ENCODE results near the gene TNFRSF4. TPM values are rescaled to one million over a fixed set of nuclear protein-coding genes. Genes with fewer than 3 reads are reported as not detected.
"Not testable (repeated sequence)": the region's sequence is repeated elsewhere in the genome, so short reads cannot be mapped to it uniquely, and the experiment has no call there.

The TNFRSF4 gene
- total RNA-seq, 4 donors from 2014 or later = 2.4 to 10.7 (median 5.9) TPM

GRCh38 chr1:1196431-1197187, 17.3 kb downstream of the TNFRSF4 start:
- ATAC-seq (ENCODE audit: low FRiP score) = no peak
- DNase-seq (ENCODE audit: low spot score) = no peak
- TF ChIP-seq, protein P1, sequence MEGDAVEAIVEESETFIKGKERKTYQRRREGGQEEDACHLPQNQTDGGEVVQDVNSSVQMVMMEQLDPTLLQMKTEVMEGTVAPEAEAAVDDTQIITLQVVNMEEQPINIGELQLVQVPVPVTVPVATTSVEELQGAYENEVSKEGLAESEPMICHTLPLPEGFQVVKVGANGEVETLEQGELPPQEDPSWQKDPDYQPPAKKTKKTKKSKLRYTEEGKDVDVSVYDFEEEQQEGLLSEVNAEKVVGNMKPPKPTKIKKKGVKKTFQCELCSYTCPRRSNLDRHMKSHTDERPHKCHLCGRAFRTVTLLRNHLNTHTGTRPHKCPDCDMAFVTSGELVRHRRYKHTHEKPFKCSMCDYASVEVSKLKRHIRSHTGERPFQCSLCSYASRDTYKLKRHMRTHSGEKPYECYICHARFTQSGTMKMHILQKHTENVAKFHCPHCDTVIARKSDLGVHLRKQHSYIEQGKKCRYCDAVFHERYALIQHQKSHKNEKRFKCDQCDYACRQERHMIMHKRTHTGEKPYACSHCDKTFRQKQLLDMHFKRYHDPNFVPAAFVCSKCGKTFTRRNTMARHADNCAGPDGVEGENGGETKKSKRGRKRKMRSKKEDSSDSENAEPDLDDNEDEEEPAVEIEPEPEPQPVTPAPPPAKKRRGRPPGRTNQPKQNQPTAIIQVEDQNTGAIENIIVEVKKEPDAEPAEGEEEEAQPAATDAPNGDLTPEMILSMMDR (IDR thresholded peaks at IDR 0.05) = no peak

DNA sequence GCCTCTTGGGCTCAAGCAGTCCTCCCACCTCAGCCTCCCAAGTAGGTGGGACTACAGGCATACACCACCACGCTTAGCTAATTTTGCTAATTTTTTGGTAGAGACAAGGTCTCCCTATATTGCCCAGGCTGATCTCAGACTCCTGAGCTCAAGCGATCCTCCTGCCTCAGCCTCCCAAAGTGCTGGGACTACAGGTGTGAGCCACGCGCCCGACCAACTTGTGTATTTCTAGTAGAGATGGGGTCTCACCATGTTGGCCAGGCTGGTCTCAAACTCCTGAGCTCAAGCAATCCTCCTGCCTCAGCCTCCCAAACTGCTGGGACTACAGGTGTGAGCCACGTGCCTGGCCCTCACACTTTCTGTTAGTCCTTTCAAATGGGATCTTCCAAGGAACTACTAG, 18.2 kb downstream of the TNFRSF4 start:
- not testable (repeated sequence) for ATAC-seq (ENCODE audit: low FRiP score); DNase-seq (ENCODE audit: low spot score)

DNA sequence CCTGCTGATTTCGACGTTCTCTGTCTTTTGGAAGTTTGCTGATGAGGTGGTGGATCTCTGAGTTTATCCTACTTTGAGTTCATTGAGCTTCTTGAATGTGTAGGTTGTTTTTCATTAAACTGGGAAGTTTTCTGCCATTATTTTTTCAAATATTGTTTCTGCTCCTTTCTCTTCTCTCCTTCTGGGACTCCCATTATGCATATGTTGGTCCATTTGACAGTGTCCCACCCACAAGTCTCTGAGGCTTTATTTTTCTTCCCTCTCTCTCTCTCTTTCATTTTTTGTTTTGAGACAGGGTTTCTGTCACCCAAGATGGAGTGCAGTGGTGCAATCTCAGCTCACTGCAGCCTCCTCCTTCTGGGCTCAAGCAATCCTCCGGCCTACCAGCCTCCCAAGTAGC, 19.2 kb downstream of the TNFRSF4 start:
- no peak for DNase-seq (ENCODE audit: low spot score)
- TF ChIP-seq, protein P1 (IDR thresholded peaks at IDR 0.05) = no peak
- ATAC-seq (ENCODE audit: low FRiP score) = no peak

DNA sequence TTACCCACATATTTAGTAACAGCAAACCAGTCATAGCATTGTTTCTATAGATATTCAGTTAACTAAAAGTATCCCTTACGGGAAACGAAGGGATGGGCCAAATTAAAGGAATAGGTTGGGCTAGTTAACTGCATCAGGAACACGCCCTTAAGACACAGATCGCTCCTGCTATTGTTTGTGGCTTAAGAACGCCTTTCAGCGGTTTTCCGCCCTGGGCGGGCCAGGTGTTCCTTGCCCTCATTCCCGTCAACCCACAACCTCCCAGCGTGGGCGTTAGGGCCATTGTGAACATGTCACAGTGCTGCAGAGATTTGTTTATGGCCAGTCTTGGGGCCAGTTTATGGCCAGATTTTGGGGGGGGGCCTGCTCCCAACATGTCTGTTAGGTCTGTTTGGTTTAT, 22.2 kb downstream of the TNFRSF4 start:
- DNase-seq (ENCODE audit: low spot score) (no peak), ATAC-seq (ENCODE audit: low FRiP score) (no peak)
- TF ChIP-seq, protein P1 (IDR thresholded peaks at IDR 0.05) = no peak

DNA sequence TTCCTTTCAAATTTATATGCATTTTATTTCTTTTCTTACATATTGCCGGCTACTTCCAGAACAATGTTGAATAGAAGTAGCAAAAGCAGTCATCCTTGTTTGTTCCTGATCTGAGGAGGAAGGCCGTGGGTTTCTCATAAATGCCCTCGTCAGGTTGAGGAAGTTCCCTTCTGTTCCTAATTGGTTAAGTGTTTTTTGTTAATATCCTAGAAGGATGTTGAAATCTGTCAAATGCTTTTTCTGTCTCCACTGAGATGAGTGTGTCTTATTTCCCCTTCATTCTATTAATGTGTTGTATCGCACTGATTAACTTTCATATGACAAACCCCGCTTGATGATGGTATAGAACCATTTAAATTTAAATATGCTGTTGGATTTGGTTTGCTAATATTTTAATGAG, 24.8 kb downstream of the TNFRSF4 start:
- DNase-seq (ENCODE audit: low spot score) (no peak), ATAC-seq (ENCODE audit: low FRiP score) (no peak)
- TF ChIP-seq, protein P1 (IDR thresholded peaks at IDR 0.05) = no peak

DNA sequence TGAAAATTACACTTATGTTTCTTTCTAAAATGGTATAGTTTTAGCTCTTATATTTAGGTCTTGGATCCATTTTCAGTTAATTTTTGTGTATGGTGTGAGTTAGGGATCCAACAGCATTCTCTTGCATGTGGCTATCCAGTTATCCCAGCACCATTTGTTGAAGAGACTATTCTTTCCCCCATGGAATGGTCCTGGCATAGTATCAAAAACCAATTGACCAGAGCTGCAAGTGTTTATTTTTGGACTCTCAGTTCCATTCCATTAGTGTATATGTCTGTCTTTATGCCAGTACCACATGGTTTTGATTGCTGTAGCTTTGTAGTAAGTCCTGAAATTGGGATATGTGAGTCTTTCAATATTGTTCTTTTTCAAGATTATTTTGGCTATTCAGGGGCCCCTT, 26.0 kb downstream of the TNFRSF4 start:
- TF ChIP-seq, protein P1 (IDR thresholded peaks at IDR 0.05) = no peak
- ATAC-seq (ENCODE audit: low FRiP score) = no peak
- no peak for DNase-seq (ENCODE audit: low spot score)

DNA sequence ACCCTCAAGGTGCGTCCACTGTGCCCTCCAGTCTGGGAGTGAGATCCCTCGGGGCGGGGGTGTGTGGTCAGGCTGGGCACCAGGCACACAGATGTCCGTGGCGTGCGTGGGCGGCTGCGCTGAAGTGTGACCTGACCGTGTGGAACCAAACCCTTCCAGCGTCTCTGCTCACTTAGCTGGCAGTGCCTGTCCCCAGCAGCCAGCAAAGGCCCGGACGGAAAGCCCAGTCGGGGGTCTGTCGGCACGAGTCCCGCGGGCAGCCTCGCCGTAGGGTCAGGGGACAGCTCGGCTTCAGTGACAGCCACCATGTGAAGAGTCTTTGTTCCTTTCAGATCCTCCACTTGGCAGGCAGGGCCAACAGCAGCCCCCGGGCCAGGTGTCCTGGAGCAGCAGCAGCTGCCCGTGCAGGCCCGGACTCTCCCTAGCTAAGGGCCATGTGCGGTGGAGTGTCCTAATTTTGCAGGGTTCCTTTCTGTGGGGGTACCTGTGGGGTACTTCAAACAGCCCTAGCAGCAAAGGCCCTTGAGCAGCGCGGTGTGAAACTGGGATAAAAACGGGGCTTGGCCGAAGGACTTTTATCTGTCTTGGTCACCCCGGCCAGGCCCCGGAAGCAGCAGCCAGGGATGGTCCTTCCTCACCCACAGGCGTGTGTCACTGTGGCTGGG, 28.7 kb downstream of the TNFRSF4 start:
- TF ChIP-seq, protein P1 (IDR thresholded peaks at IDR 0.05) = no peak
- no peak for ATAC-seq (ENCODE audit: low FRiP score)
- no peak for DNase-seq (ENCODE audit: low spot score)

Measured in omental fat pad (tissue), 4 donors.